Right cardiac atrium (tissue), 5 donors: ENCODE data around the gene MANEAL. TPM values are rescaled to one million over a fixed set of nuclear protein-coding genes. Genes with fewer than 3 reads are reported as not detected.
"Not testable (repeated sequence)": the region's sequence is repeated elsewhere in the genome, so short reads cannot be mapped to it uniquely, and the experiment has no call there.

Experiments
- ATAC-seq, 2 donors: fragments of 200-7000 bp; cut with Tn5 transposase; one replicate each; pipeline versions ENCODE4 v1.8.0 to v1.9.1; 2020; ENCODE audit warnings: moderate library complexity in 2 of 2, mild to moderate bottlenecking in 1 of 2
- DNase-seq, 3 donors: peaks; one replicate each; pipeline ENCODE4 v3.0.0-alpha.2; 2020
- H3K27ac ChIP-seq: one replicate; pipeline ENCODE4 v1.5.1; 2013; ENCODE audit warnings: mild to moderate bottlenecking, low read length, control low read depth, moderate library complexity
- H3K27me3 ChIP-seq: one replicate; pipeline ENCODE4 v1.6.1; 2013; ENCODE audit not compliant: control insufficient read depth, insufficient read depth
- H3K4me1 ChIP-seq: one replicate; pipeline ENCODE4 v1.6.1; 2013; ENCODE audit warnings: low read length; ENCODE audit not compliant: control insufficient read depth, insufficient read depth
- H3K4me3 ChIP-seq: one replicate; pipeline ENCODE4 v1.5.1; 2013; ENCODE audit warnings: low read length, control low read depth
- H3K9me3 ChIP-seq: one replicate; pipeline ENCODE4 v1.6.1; 2013; ENCODE audit warnings: low read length; ENCODE audit not compliant: control insufficient read depth
- WGBS: extraction: QIAGEN DNeasy Blood & Tissue Kit; methylation state at CpG from one replicate; pipeline ENCODE4 v1.1.7; 2013; 5-methylcytosine and 5-hydroxymethylcytosine counted together
- intact Hi-C, 4 donors: fragments of 100-400 bp; cut with DNase I; formaldehyde crosslinking; loops; one replicate each; pipeline versions ENCODE4 v1.11.0 to v1.14.0; 2022 to 2023
- polyA plus RNA-seq: library from polyadenylated mRNA; stranded (reverse); fragments of 200-250 nt; gene quantifications from one replicate; pipeline ENCODE4 v1.2.3, GENCODE V29; 2013
- total RNA-seq, 4 donors: library from RNA; stranded (reverse); fragmentation: NEBNext Ultra II Directional; extraction: Animal tissue kit (Norgen Biotek cat#: 25700); gene quantifications; one replicate each; pipeline ENCODE4 v1.2.1, GENCODE V29; 2021
- donor health status: healthy with polysubstance abuse.
- donor health status: DM: no; HTN: yes; CAD: no.
- donor health status: DM: no; HTN: no; CAD: no.
- donor health status: DM: no; HTN: yes; CAD: no; lungs with severe emphysema.
- donor health status: DM: yes; HTN: yes; CAD: no.

The MANEAL gene
- total and polyA plus RNA-seq, 5 donors, result 0.69 to 1.5 (median 1.2) TPM

- no peaks in the 10 kb centered on the region for H3K9me3 ChIP-seq
- WGBS, result 53% methylated on average over 2 of the region's 2 CpGs
These were observed 31.1 kb upstream of the MANEAL start for GRCh38 chr1:37762516-37762915.

GRCh38 chr1:37763791-37764413 is 29.7 kb upstream of the MANEAL start:
- no peak overlapping the region for H3K27ac ChIP-seq

More at GRCh38 chr1:37762516-37762915, 31.1 kb upstream of the MANEAL start:
- Histone ChIP-seq H3K4me3 (no peak overlapping the region), H3K27ac (no peak overlapping the region), H3K27me3 (no peaks in the 10 kb centered on the region), H3K4me1 (no peaks in the 10 kb centered on the region)
- no peak for DNase-seq
- intact Hi-C loops, result no loop called here
- no peak for ATAC-seq

GRCh38 chr1:37764414-37764825 is 29.2 kb upstream of the MANEAL start:
- no peaks in the 10 kb centered on the region for H3K9me3 ChIP-seq
- peak in 1 of 2 donors; percentile 46 for ATAC-seq
- 5% methylated on average over 29 of the region's 29 CpGs for WGBS
- intact Hi-C loops, result no loop called here
- DNase-seq, result peak; percentile 31 to 71 (median 60)
- H3K4me1 ChIP-seq, result no peaks in the 10 kb centered on the region
- no peak overlapping the region for H3K4me3 ChIP-seq
- no peaks in the 10 kb centered on the region for H3K27me3 ChIP-seq
- H3K27ac ChIP-seq, result no peak overlapping the region

More at GRCh38 chr1:37763791-37764413, 29.7 kb upstream of the MANEAL start:
- intact Hi-C loops, result no loop called here
- Histone ChIP-seq H3K4me3 (no peak overlapping the region), H3K9me3 (no peaks in the 10 kb centered on the region), H3K27me3 (no peaks in the 10 kb centered on the region), H3K4me1 (no peaks in the 10 kb centered on the region)
- no peak for ATAC-seq
- no peak for DNase-seq
- 22% methylated on average over 25 of the region's 25 CpGs for WGBS

- Histone ChIP-seq H3K4me1 (no peaks in the 10 kb centered on the region), H3K27me3 (no peaks in the 10 kb centered on the region), H3K9me3 (no peaks in the 10 kb centered on the region), H3K27ac (no peak within 1 kb of the TSS), H3K4me3 (no peak within 1 kb of the TSS)
- intact Hi-C loops, result no loop called here
- 2% methylated on average over 33 of the region's 33 CpGs for WGBS
- DNase-seq (no peak), ATAC-seq (no peak)
These were observed 28.7 kb upstream of the MANEAL start, which contains the start of gene EPHA10 for GRCh38 chr1:37764888-37765441. EPHA10 (minus strand) TSS chr1:37765120; CDS start chr1:37765066, 54 bp downstream.

GRCh38 chr1:37765916-37766664 is 27.6 kb upstream of the MANEAL start:
- Histone ChIP-seq H3K27ac (no peak overlapping the region), H3K4me3 (no peak overlapping the region), H3K9me3 (no peaks in the 10 kb centered on the region), H3K4me1 (no peaks in the 10 kb centered on the region), H3K27me3 (no peaks in the 10 kb centered on the region)
- intact Hi-C loops, result no loop called here
- ATAC-seq (no peak), DNase-seq (no peak)
- WGBS, result 6% methylated on average over 27 of the region's 27 CpGs

- Histone ChIP-seq H3K27me3 (no peaks in the 10 kb centered on the region), H3K9me3 (no peaks in the 10 kb centered on the region), H3K4me1 (no peaks in the 10 kb centered on the region), H3K4me3 (no peak overlapping the region), H3K27ac (no peak overlapping the region)
- ATAC-seq, result no peak
- intact Hi-C loops, result no loop called here
- 19% methylated on average over 2 of the region's 2 CpGs for WGBS
- no peak for DNase-seq
These were observed 26.2 kb upstream of the MANEAL start for GRCh38 chr1:37767488-37767887.

- H3K4me1 ChIP-seq, ATAC-seq, H3K9me3 ChIP-seq, H3K4me3 ChIP-seq, H3K27me3 ChIP-seq, intact Hi-C loops, H3K27ac ChIP-seq, DNase-seq: not testable (repeated sequence)
These were observed 22.2 kb upstream of the MANEAL start for GRCh38 chr1:37771440-37771839.

DNA sequence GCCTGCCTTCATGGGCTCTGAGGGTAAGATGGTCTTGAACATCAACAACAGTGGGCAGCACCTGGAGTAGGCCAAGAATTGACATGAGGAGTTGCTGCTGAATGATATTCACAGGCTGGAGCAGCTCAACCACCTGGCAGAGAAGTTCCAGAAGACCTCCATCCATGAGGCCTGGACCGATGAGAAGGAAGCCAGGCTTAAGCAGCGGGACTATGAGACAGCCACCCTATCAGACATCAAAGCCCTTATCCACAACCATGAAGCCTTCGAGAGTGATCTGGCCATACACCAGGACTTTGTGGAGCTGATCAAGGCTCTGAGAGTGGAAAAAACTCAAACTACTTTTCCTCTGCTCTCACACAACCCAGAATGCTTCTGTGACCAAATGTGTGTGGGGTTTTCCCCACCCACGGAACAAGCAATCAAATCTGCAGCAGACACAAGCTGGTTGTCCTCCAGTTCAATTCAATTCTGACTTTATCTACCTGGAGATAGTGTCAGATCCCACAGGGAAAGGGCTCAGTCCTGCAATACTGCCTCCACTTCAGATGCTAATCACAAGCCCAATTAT is 16.6 kb upstream of the MANEAL start:
- H3K9me3 ChIP-seq, result no peaks in the 10 kb centered on the region
- WGBS, result 71% methylated on average over 4 of the region's 4 CpGs
- H3K4me3 ChIP-seq, result no peak overlapping the region
- intact Hi-C loops, result no loop called here
- H3K27ac ChIP-seq, result no peak overlapping the region
- DNase-seq (no peak), ATAC-seq (no peak)
- no peaks in the 10 kb centered on the region for H3K4me1 ChIP-seq
- H3K27me3 ChIP-seq, result no peaks in the 10 kb centered on the region

DNA sequence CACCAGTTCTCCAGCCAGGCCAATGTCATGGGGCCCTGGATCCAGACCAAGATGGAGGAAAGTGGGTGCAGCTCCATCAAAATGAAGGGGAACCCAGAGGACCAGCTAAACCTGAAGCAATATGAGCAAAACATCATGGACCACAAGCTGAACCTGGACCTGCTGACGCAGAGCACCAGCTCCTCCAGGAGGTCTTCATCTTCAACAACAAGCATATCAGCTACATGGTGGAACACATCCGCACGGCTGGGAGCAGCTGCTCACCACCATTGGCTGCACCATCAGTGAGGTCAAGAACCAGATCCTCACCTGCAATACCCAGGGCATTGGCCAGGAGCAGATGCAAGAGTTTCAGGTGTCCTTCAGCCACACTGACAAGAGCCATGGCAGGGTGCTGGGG is 15.0 kb upstream of the MANEAL start:
- ATAC-seq, result no peak
- no peaks in the 10 kb centered on the region for H3K4me1 ChIP-seq
- 77% methylated on average over 3 of the region's 3 CpGs for WGBS
- no peak overlapping the region for H3K4me3 ChIP-seq
- H3K27ac ChIP-seq, result no peak overlapping the region
- H3K27me3 ChIP-seq, result no peaks in the 10 kb centered on the region
- H3K9me3 ChIP-seq, result no peaks in the 10 kb centered on the region
- intact Hi-C loops, result no loop called here
- DNase-seq, result no peak

DNA sequence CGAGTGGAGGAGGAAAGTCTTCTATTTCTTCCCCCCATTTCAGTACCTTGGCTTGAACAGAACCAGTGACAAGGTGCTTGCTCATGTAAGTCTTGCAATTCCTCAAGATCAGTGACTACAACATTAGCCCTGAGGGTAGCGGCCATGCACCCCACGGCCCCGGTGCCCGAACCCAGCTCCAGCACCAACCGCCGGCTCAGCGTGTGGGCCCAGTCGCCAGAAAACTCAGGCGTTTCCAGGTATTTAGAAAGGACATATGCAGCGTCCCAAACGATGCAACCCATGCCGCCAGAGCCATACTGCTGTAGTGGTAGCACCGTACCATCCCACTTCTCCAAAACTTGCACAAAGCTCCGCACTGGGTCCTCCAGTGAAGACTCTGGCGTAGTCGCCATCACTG is 11.2 kb upstream of the MANEAL start:
- Histone ChIP-seq H3K27ac (no peak overlapping the region), H3K4me3 (no peak overlapping the region), H3K4me1 (no peaks in the 10 kb centered on the region), H3K27me3 (no peaks in the 10 kb centered on the region), H3K9me3 (no peaks in the 10 kb centered on the region)
- DNase-seq (no peak), ATAC-seq (no peak)
- intact Hi-C loops, result no loop called here
- 78% methylated on average over 17 of the region's 17 CpGs for WGBS
